ENCODE results near the gene AKT2. TPM values are rescaled to one million over a fixed set of nuclear protein-coding genes. Genes with fewer than 3 reads are reported as not detected.

Gene AKT2
- total RNA-seq, 1 experiment from 2014 or later, result 141 TPM

GRCh38 chr19:40242480-40242879 is 42.7 kb downstream of the AKT2 start:
- no peak for TF ChIP-seq MAX (IDR thresholded peaks at IDR 0.05)
- TF ChIP-seq ELF1 (IDR thresholded peaks at IDR 0.05; ENCODE audit: borderline replicate concordance, low read depth), result no peak
- no peak for TF ChIP-seq POLR2AphosphoS5 (IDR thresholded peaks at IDR 0.05; ENCODE audit: low read depth, low read length)
- TF ChIP-seq JUND (IDR thresholded peaks at IDR 0.05), result no peak
- no peak for TF ChIP-seq CEBPB (IDR thresholded peaks at IDR 0.05; ENCODE audit: low read depth)
- TF ChIP-seq SIN3A (IDR thresholded peaks at IDR 0.05; ENCODE audit: low read depth), result no peak
- no peak for TF ChIP-seq TCF7L2 (IDR thresholded peaks at IDR 0.05; ENCODE audit: borderline replicate concordance, extremely low read depth, insufficient read depth, insufficient read length)
- no peak for TF ChIP-seq YY1 (IDR thresholded peaks at IDR 0.05; ENCODE audit: extremely low read depth, insufficient replicate concordance, low read depth, low read length)
- no peak overlapping the region for H3K4me3 ChIP-seq (replicated peaks in 1 of 2; ENCODE audit: low read depth in 1 of 2, low read length in 2 of 2)
- ChIA-PET CTCF (no interaction called here), RAD21 (ENCODE audit: low non-redundant PET in 1 of 2, low total read pairs in 2 of 2, uncharacterized antibody in 2 of 2, unreplicated experiment in 2 of 2) (no interaction called here), POLR2A (no interaction called here)
- no peaks in the 10 kb centered on the region for H3K9me3 ChIP-seq (ENCODE audit: control insufficient read depth in 1 of 2, insufficient read depth in 1 of 2, low read depth in 1 of 2, low read length in 2 of 2)
- H3K36me3 ChIP-seq (ENCODE audit: control insufficient read depth in 1 of 2, insufficient read depth in 2 of 2, low read length in 2 of 2), result peaks cover 0 to 11% of the 10 kb centered on the region in 2 experiments; a peak in 2 of 4 replicates
- H2AFZ ChIP-seq (ENCODE audit: low read depth, low read length, poor library complexity, severe bottlenecking), result no peak overlapping the region
- H3K9ac ChIP-seq (ENCODE audit: low read length), result no peak overlapping the region
- DNase-seq (ENCODE audit: low read depth, low spot score) (no peak), ATAC-seq (no peak)
- intact Hi-C loops (cut with micrococcal nuclease), result no loop called here
- H3K4me1 ChIP-seq (ENCODE audit: control insufficient read depth in 1 of 2, insufficient read depth in 2 of 2, low read length in 2 of 2), result no peaks in the 10 kb centered on the region
- no TSS peak for BruUV-seq (replicated peaks)
- H4K20me1 ChIP-seq (ENCODE audit: insufficient read depth), result no peaks in the 10 kb centered on the region
- H3K9me2 ChIP-seq (ENCODE audit: insufficient read depth), result no peaks in the 10 kb centered on the region
- peaks cover 16% of the 10 kb centered on the region; the same call in 1 of the 2 replicates for H3K79me2 ChIP-seq (ENCODE audit: insufficient read depth, low read length)
- H3K27me3 ChIP-seq (ENCODE audit: insufficient read depth, low read length), result no peaks in the 10 kb centered on the region
- H3K4me2 ChIP-seq (ENCODE audit: low read length), result no peak overlapping the region
- no peak overlapping the region for H3K27ac ChIP-seq (ENCODE audit: low read depth, low read length)

GRCh38 chr19:40241809-40242384 is 43.2 kb downstream of the AKT2 start:
- DNase-seq (ENCODE audit: low read depth, low spot score), result no peak
- H3K79me2 ChIP-seq (ENCODE audit: insufficient read depth, low read length), result peaks cover 16% of the 10 kb centered on the region; the same call in 1 of the 2 replicates
- H3K9me3 ChIP-seq (ENCODE audit: control insufficient read depth in 1 of 2, insufficient read depth in 1 of 2, low read depth in 1 of 2, low read length in 2 of 2), result no peaks in the 10 kb centered on the region
- no peaks in the 10 kb centered on the region for H3K27me3 ChIP-seq (ENCODE audit: insufficient read depth, low read length)
- no peak overlapping the region for H3K27ac ChIP-seq (ENCODE audit: low read depth, low read length)
- H4K20me1 ChIP-seq (ENCODE audit: insufficient read depth), result no peaks in the 10 kb centered on the region
- no peak overlapping the region for H3K4me2 ChIP-seq (ENCODE audit: low read length)
- ATAC-seq, result no peak
- peaks cover 0 to 11% of the 10 kb centered on the region in 2 experiments; a peak in 2 of 4 replicates for H3K36me3 ChIP-seq (ENCODE audit: control insufficient read depth in 1 of 2, insufficient read depth in 2 of 2, low read length in 2 of 2)
- H3K9ac ChIP-seq (ENCODE audit: low read length), result no peak overlapping the region
- H3K4me3 ChIP-seq (replicated peaks in 1 of 2; ENCODE audit: low read depth in 1 of 2, low read length in 2 of 2), result no peak overlapping the region
- H3K4me1 ChIP-seq (ENCODE audit: control insufficient read depth in 1 of 2, insufficient read depth in 2 of 2, low read length in 2 of 2), result no peaks in the 10 kb centered on the region
- no peak overlapping the region for H2AFZ ChIP-seq (ENCODE audit: low read depth, low read length, poor library complexity, severe bottlenecking)
- intact Hi-C loops (cut with micrococcal nuclease), result no loop called here
- ChIA-PET RAD21 (ENCODE audit: low non-redundant PET in 1 of 2, low total read pairs in 2 of 2, uncharacterized antibody in 2 of 2, unreplicated experiment in 2 of 2) (no interaction called here), CTCF (no interaction called here), POLR2A (no interaction called here)
- BruUV-seq (replicated peaks), result no TSS peak
- TF ChIP-seq CEBPB (IDR thresholded peaks at IDR 0.05; ENCODE audit: low read depth) (no peak), MAX (IDR thresholded peaks at IDR 0.05) (no peak), EGR1 (IDR thresholded peaks at IDR 0.05; ENCODE audit: low read depth) (no peak), CBX3 (IDR thresholded peaks at IDR 0.05; ENCODE audit: low read depth) (no peak), EZH2 (IDR thresholded peaks at IDR 0.05) (no peak), EZH2phosphoT487 (IDR thresholded peaks at IDR 0.05; ENCODE audit: borderline replicate concordance) (no peak)
- no peaks in the 10 kb centered on the region for H3K9me2 ChIP-seq (ENCODE audit: insufficient read depth)
